Tibial nerve (tissue), 3 donors: ENCODE data around the gene LTB4R.

Source experiments
- POLR2A ChIP-seq, 2 donors: fragments of 450-650 bp; IDR thresholded peaks; one replicate each; pipeline ENCODE4 v1.6.1; 2017; ENCODE audit warnings: antibody characterized with exemption in 2 of 2, mild to moderate bottlenecking in 2 of 2, moderate library complexity in 2 of 2
- TF ChIP-seq, protein P1 (sequence below), 5 experiments: fragments of 200-600 bp in 3 of 5; fragments of 450-650 bp in 2 of 5; sonication (generic) in 3 of 5; IDR thresholded peaks; one replicate each; pipeline ENCODE4 v1.5.1; 2016 to 2019; ENCODE audit warnings: antibody characterized with exemption in 5 of 5, mild to moderate bottlenecking in 3 of 5, moderate library complexity in 2 of 5

- TF ChIP-seq, protein P1, sequence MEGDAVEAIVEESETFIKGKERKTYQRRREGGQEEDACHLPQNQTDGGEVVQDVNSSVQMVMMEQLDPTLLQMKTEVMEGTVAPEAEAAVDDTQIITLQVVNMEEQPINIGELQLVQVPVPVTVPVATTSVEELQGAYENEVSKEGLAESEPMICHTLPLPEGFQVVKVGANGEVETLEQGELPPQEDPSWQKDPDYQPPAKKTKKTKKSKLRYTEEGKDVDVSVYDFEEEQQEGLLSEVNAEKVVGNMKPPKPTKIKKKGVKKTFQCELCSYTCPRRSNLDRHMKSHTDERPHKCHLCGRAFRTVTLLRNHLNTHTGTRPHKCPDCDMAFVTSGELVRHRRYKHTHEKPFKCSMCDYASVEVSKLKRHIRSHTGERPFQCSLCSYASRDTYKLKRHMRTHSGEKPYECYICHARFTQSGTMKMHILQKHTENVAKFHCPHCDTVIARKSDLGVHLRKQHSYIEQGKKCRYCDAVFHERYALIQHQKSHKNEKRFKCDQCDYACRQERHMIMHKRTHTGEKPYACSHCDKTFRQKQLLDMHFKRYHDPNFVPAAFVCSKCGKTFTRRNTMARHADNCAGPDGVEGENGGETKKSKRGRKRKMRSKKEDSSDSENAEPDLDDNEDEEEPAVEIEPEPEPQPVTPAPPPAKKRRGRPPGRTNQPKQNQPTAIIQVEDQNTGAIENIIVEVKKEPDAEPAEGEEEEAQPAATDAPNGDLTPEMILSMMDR (IDR thresholded peaks at IDR 0.05) = no peak
- TF ChIP-seq POLR2A (IDR thresholded peaks at IDR 0.05) = no peak
Measured at GRCh38 chr14:24308342-24309124, 2.8 kb upstream of the LTB4R start.
